Glutamatergic neuron (in vitro differentiated cells): Measurements from ENCODE around the gene SIL1. TPM values are rescaled to one million over a fixed set of nuclear protein-coding genes. Genes with fewer than 3 reads are reported as not detected.

Experiments
- DNase-seq: peaks from one replicate; pipeline ENCODE4 v3.0.0; 2022
- H3K27ac Mint-ChIP-seq: one replicate; pipeline ENCODE4 v1.8.0; 2020; ENCODE audit warnings: mild to moderate bottlenecking, mixed read lengths, inconsistent platforms; ENCODE audit not compliant: unreplicated experiment
- H3K27me3 Mint-ChIP-seq: one replicate; pipeline ENCODE4 v1.8.0; 2020; ENCODE audit warnings: mild to moderate bottlenecking, moderate library complexity, mixed read lengths, inconsistent platforms; ENCODE audit not compliant: unreplicated experiment
- H3K36me3 Mint-ChIP-seq: one replicate; pipeline ENCODE4 v1.8.0; 2020; ENCODE audit warnings: mild to moderate bottlenecking, mixed read lengths, inconsistent platforms; ENCODE audit not compliant: unreplicated experiment
- H3K4me1 Mint-ChIP-seq: one replicate; pipeline ENCODE4 v1.8.0; 2020; ENCODE audit warnings: mild to moderate bottlenecking, low read depth, mixed read lengths, inconsistent platforms; ENCODE audit not compliant: unreplicated experiment
- H3K4me3 Mint-ChIP-seq: one replicate; pipeline ENCODE4 v1.8.0; 2020; ENCODE audit warnings: mild to moderate bottlenecking, mixed read lengths, inconsistent platforms; ENCODE audit not compliant: unreplicated experiment
- H3K9me3 Mint-ChIP-seq: one replicate; pipeline ENCODE4 v1.8.0; 2020; ENCODE audit warnings: mild to moderate bottlenecking, moderate library complexity, mixed read lengths, inconsistent platforms; ENCODE audit not compliant: unreplicated experiment
- total RNA-seq: library from RNA; stranded (reverse); fragmentation: NEBNext Ultra II Directional; extraction: Animal tissue kit (Norgen Biotek cat#: 25700); gene quantifications from one replicate; pipeline ENCODE4 v1.2.1, GENCODE V29; 2021; ENCODE audit not compliant: unreplicated experiment
- TF ChIP-seq, protein P1 (sequence below): fragments of 200-600 bp; sonication (generic); IDR thresholded peaks from one replicate; pipeline ENCODE4 v1.5.0; 2021; ENCODE audit not compliant: partially characterized antibody, unreplicated experiment

The SIL1 gene
- total RNA-seq, 1 donor from 2014 or later: 15.9 TPM

DNA sequence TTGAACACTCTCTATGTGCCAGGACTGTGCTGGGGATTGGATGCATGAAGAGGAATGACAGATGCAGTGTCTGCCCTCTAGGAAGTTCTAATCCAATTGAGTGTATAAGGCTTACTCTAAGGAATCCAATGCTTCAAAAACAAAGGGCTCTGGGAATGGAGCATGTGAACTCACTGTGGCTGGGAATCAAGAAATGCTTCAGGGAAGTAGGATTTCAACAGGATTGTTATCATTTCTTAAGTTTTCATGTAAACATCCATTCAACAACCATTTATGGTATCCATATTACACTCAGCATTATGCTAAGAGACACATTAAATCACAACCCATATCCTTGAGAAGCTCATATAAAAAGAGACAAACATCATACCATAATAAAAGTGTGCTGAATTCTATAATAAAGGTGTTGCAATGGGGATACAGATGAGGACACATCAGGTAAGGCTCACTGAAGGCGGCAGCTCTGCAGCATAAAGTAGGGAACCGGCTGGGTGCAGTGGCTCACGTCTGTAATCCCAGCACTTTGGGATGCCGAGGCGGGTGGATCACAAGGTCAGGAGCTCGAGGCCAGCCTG lies 11.3 kb downstream of the SIL1 start:
- no peak for DNase-seq
- Mint-ChIP-seq H3K36me3 (peaks cover 4% of the 10 kb centered on the region), H3K27me3 (peaks cover 2% of the 10 kb centered on the region), H3K4me3 (no peak overlapping the region), H3K9me3 (peaks cover 4% of the 10 kb centered on the region), H3K27ac (no peak overlapping the region), H3K4me1 (peaks cover 48% of the 10 kb centered on the region)
- TF ChIP-seq, protein P1, sequence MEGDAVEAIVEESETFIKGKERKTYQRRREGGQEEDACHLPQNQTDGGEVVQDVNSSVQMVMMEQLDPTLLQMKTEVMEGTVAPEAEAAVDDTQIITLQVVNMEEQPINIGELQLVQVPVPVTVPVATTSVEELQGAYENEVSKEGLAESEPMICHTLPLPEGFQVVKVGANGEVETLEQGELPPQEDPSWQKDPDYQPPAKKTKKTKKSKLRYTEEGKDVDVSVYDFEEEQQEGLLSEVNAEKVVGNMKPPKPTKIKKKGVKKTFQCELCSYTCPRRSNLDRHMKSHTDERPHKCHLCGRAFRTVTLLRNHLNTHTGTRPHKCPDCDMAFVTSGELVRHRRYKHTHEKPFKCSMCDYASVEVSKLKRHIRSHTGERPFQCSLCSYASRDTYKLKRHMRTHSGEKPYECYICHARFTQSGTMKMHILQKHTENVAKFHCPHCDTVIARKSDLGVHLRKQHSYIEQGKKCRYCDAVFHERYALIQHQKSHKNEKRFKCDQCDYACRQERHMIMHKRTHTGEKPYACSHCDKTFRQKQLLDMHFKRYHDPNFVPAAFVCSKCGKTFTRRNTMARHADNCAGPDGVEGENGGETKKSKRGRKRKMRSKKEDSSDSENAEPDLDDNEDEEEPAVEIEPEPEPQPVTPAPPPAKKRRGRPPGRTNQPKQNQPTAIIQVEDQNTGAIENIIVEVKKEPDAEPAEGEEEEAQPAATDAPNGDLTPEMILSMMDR: no peak

DNA sequence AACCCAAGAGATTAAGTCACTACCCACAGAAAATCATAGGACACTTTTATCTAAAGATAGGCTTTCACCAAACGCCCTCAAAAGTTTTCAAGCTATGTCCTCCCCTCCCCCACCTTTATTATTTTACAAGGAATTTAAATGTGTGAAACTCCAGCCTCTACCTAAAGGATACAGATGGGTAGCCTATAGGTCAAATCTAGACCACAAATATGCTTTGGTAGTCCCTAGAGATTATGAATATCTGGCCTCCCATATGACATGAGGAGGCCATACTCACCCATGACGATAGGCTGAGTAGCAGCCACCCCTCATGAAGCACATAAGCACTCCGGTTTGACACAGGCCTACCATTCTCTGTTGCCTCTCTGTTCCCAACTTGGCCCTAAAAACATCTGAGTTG lies 11.9 kb downstream of the SIL1 start:
- H3K36me3 Mint-ChIP-seq: peaks cover 4% of the 10 kb centered on the region
- H3K27me3 Mint-ChIP-seq: peaks cover 2% of the 10 kb centered on the region
- DNase-seq: no peak
- H3K4me3 Mint-ChIP-seq: no peak overlapping the region
- peaks cover 4% of the 10 kb centered on the region for H3K9me3 Mint-ChIP-seq
- peaks cover 51% of the 10 kb centered on the region for H3K4me1 Mint-ChIP-seq
- TF ChIP-seq, protein P1: no peak
- H3K27ac Mint-ChIP-seq: no peak overlapping the region

- Mint-ChIP-seq H3K27ac (no peak overlapping the region), H3K9me3 (peaks cover 4% of the 10 kb centered on the region), H3K36me3 (peaks cover 4% of the 10 kb centered on the region), H3K4me3 (no peak overlapping the region), H3K4me1 (peaks cover 53% of the 10 kb centered on the region), H3K27me3 (peaks cover 2% of the 10 kb centered on the region)
- DNase-seq: no peak
- TF ChIP-seq, protein P1: no peak
These were observed 12.6 kb downstream of the SIL1 start for GRCh38 chr5:139185589-139185988.

- TF ChIP-seq, protein P1: no peak
- H3K36me3 Mint-ChIP-seq: peaks cover 4% of the 10 kb centered on the region
- no peak for DNase-seq
- H3K4me1 Mint-ChIP-seq: peaks cover 54% of the 10 kb centered on the region
- H3K4me3 Mint-ChIP-seq: peak overlapping the region; percentile 54
- peaks cover 4% of the 10 kb centered on the region for H3K9me3 Mint-ChIP-seq
- no peak overlapping the region for H3K27ac Mint-ChIP-seq
- H3K27me3 Mint-ChIP-seq: peaks cover 4% of the 10 kb centered on the region
These were observed 14.7 kb downstream of the SIL1 start for GRCh38 chr5:139183502-139183901.

GRCh38 chr5:139182528-139183296 lies 15.5 kb downstream of the SIL1 start:
- peaks cover 54% of the 10 kb centered on the region for H3K4me1 Mint-ChIP-seq
- peaks cover 4% of the 10 kb centered on the region for H3K9me3 Mint-ChIP-seq
- peaks cover 1% of the 10 kb centered on the region for H3K36me3 Mint-ChIP-seq
- TF ChIP-seq, protein P1: no peak
- H3K27me3 Mint-ChIP-seq: peaks cover 7% of the 10 kb centered on the region
- peak overlapping the region; percentile 54 for H3K4me3 Mint-ChIP-seq
- DNase-seq: no peak
- peak overlapping the region; percentile 3 for H3K27ac Mint-ChIP-seq
